HUDEP-2 (cell line): ENCODE measurements around the gene AHRR.
"Not testable (repeated sequence)": the region's sequence is repeated elsewhere in the genome, so short reads cannot be mapped to it uniquely, and the experiment has no call there.

Experiments
- DNase-seq, 76 experiments: peaks; one replicate each; lab custom pipeline; 2025; ENCODE audit not compliant: unreplicated experiment in 76 of 76; lab: John Stamatoyannopoulos, UW

The AHRR gene

DNA sequence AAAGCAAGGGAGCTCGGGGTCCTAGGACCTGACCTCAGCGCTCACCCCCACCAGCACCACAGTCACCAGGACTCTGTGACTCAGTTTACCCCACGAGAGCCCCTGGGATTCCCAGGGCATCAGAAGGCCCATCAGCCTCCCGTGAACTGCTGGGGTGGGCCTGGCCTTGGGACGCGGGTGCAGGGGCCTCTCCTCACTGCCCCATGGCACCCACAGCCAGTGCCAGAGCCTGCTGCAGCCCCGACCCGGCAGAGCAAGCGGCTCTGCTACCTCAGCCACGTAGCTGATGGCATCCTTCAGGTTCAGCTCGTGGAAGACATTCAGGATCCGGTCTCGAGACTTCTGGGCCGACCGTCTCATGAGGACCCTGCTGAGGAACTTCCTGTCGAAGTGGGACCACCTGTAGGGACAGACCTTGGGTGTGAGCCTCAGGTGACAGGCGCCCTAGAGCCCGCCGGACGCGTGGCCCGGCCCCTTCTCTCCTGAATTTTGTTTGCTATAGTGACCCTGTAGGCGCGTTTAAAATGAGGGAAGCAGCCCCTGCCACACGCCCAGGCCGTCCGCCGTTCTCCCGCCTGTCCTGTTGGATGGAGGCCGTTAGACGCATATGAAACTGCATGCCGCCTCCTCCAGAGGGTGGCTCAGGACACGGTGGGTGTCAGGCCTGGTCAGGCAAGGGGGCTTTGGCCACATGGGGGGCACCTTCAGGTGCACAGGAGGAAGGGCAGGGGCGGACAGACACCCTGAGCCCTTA, 158.2 kb downstream of the AHRR start:
- no peak for DNase-seq

GRCh38 chr5:481347-481746, 159.8 kb downstream of the AHRR start:
- DNase-seq = no peak

GRCh38 chr5:482021-482420, 160.5 kb downstream of the AHRR start:
- no peak for DNase-seq

- DNase-seq = no peak
Observed at GRCh38 chr5:482506-482905, 161.0 kb downstream of the AHRR start.

GRCh38 chr5:483011-483410, 161.5 kb downstream of the AHRR start:
- no peak for DNase-seq

DNA sequence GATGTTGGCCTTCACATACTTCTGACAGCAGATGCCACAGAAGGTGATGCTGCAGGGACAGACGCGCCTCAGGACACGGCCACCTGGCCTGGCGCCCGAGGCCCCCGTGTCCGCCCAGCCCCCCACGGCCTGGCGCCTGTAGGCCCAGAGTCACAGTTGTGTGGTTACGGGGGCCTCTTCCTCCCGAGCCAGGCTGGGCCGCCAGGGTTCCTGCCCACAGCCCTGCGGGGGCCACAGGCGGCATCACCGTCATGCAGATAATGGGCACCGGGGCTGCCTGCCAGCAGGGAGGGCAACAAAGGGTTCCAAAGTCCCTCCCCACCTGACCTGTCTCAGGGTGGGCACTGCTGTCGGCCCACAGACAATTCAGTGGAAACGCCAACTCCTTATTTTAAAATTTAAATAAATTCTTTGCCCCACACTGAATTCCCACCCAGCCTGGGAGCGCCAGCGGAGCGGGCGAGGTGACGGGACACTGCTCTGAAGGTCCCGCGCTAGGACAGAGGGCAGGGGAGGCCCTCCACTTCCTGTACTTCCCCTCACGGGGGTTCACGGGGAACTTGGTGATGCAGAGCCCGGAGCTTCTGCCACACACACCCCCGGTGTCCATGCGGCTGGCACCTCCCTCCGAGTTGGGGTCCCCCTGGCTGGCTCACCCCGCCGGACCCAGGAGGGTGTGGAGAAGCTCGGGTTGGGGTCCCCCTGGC, 162.1 kb downstream of the AHRR start:
- no peak for DNase-seq

- DNase-seq = no peak
Observed at GRCh38 chr5:484556-484955, 163.0 kb downstream of the AHRR start.

GRCh38 chr5:485113-485945, 163.8 kb downstream of the AHRR start:
- no peak for DNase-seq

- DNase-seq = peak in 7 of 76 experiments; percentile 3 to 17 (median 11)
Observed at GRCh38 chr5:485946-486491, 164.5 kb downstream of the AHRR start.

DNA sequence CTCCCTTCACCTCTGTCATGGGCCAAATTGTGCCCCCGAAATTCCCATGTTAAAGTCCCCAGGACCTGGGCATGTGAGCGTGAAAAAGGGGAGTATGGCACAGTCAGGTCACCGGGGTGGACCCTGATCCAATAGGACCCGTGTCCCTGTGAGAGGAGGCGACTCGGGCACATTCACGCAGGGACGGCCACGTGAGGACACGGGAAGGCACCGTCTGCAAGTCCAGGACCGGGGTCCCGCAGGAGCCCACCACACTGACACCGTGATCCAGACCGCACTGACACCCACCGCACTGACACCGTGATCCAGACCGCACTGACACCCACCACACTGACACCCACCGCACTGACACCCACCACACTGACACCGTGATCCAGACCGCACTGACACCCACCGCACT, 165.1 kb downstream of the AHRR start:
- not testable (repeated sequence) for DNase-seq
